Aorta (tissue), 5 donors: ENCODE results near the gene GABRG3. TPM values are rescaled to one million over a fixed set of nuclear protein-coding genes. Genes with fewer than 3 reads are reported as not detected.

Experiments
- ATAC-seq: fragments of 200-7000 bp; cut with Tn5 transposase; one replicate; pipeline ENCODE4 v1.9.1; 2022; ENCODE audit warnings: moderate library complexity; ENCODE audit not compliant: low FRiP score
- DNase-seq, 2 donors: peaks; one replicate each; pipeline ENCODE4 v3.0.0-alpha.2; 2020
- H3K27ac ChIP-seq, 2 donors: one replicate each; pipeline ENCODE4 v1.5.1; 2013; ENCODE audit warnings: low read length in 2 of 2, mild to moderate bottlenecking in 2 of 2, moderate library complexity in 2 of 2, control low read depth in 1 of 2, inconsistent platforms in 1 of 2, low read depth in 1 of 2
- H3K27me3 ChIP-seq, 2 donors: one replicate each; pipeline ENCODE4 v1.6.1; 2013; ENCODE audit warnings: control low read depth in 1 of 2, low read length in 1 of 2, mild to moderate bottlenecking in 1 of 2, moderate library complexity in 1 of 2; ENCODE audit not compliant: insufficient read depth in 2 of 2, control insufficient read depth in 1 of 2
- H3K36me3 ChIP-seq, 2 donors: one replicate each; pipeline ENCODE4 v1.6.1; 2013; ENCODE audit warnings: control low read depth in 1 of 2, low read length in 1 of 2, mild to moderate bottlenecking in 1 of 2; ENCODE audit not compliant: insufficient read depth in 2 of 2, control insufficient read depth in 1 of 2
- H3K4me1 ChIP-seq, 2 donors: one replicate each; pipeline ENCODE4 v1.6.1; 2013; ENCODE audit warnings: low read length in 2 of 2, control low read depth in 1 of 2, mild to moderate bottlenecking in 1 of 2, moderate library complexity in 1 of 2; ENCODE audit not compliant: insufficient read depth in 2 of 2, control insufficient read depth in 1 of 2
- H3K4me3 ChIP-seq, 2 donors: one replicate each; pipeline ENCODE4 v1.5.1; 2013; ENCODE audit warnings: low read length in 2 of 2, control low read depth in 1 of 2, mild to moderate bottlenecking in 1 of 2
- H3K9me3 ChIP-seq: one replicate; pipeline ENCODE4 v1.6.1; 2013; ENCODE audit warnings: mild to moderate bottlenecking, low read length; ENCODE audit not compliant: control insufficient read depth
- WGBS, 2 donors: extraction: QIAGEN DNeasy Blood & Tissue Kit; methylation state at CpG; one replicate each; pipeline ENCODE4 v1.1.7; 2013; 5-methylcytosine and 5-hydroxymethylcytosine counted together
- intact Hi-C, 2 donors: fragments of 100-400 bp; cut with DNase I; formaldehyde crosslinking; loops; one replicate each; pipeline versions ENCODE4 v1.14.2 to v1.15.0; 2022
- polyA plus RNA-seq, 2 donors: library from polyadenylated mRNA; stranded (reverse); fragments of 200-250 nt; gene quantifications; one replicate each; pipeline ENCODE4 v1.2.3, GENCODE V29; 2013
- total RNA-seq, 2 donors: library from RNA; stranded (reverse); fragmentation: NEBNext Ultra II Directional; extraction: Animal tissue kit (Norgen Biotek cat#: 25700); gene quantifications; one replicate each; pipeline ENCODE4 v1.2.1, GENCODE V29; 2021
- donor health status: healthy with polysubstance abuse.
- donor health status: Bipolar disorder and iron deficiency.
- donor health status: DM: no; HTN: no; CAD: no.
- donor health status: DM: no; HTN: no; CAD: no.
- donor health status: DM: yes; HTN: yes; CAD: no.

Gene GABRG3
- total and polyA plus RNA-seq, 4 donors: not detected

- no peak overlapping the region for H3K27ac ChIP-seq
- ATAC-seq (no peak), DNase-seq (no peak)
- H3K27me3 ChIP-seq: no peaks in the 10 kb centered on the region
- intact Hi-C loops: no loop called here
- WGBS, 2 donors: 72 to 74% methylated on average over 12 of the region's 12 CpGs
- no peaks in the 10 kb centered on the region for H3K4me1 ChIP-seq
- H3K4me3 ChIP-seq: no peak overlapping the region
- no peaks in the 10 kb centered on the region for H3K36me3 ChIP-seq
- no peaks in the 10 kb centered on the region for H3K9me3 ChIP-seq
These were observed 520.0 kb downstream of the GABRG3 start for GRCh38 chr15:27490867-27491595.

- H3K9me3 ChIP-seq: no peaks in the 10 kb centered on the region
- H3K36me3 ChIP-seq: no peaks in the 10 kb centered on the region
- peak; percentile 74 for ATAC-seq
- no peak overlapping the region for H3K4me3 ChIP-seq
- DNase-seq: no peak
- WGBS, 2 donors: 55 to 56% methylated on average over 10 of the region's 10 CpGs
- H3K27ac ChIP-seq: no peak overlapping the region
- intact Hi-C loops: no loop called here
- H3K27me3 ChIP-seq: no peaks in the 10 kb centered on the region
- H3K4me1 ChIP-seq: no peaks in the 10 kb centered on the region
These were observed 521.0 kb downstream of the GABRG3 start for GRCh38 chr15:27491666-27492621.

GRCh38 chr15:27495963-27496459 lies 525.0 kb downstream of the GABRG3 start:
- intact Hi-C loops: no loop called here
- DNase-seq (no peak), ATAC-seq (no peak)
- Histone ChIP-seq H3K9me3 (no peaks in the 10 kb centered on the region), H3K36me3 (no peaks in the 10 kb centered on the region), H3K4me1 (no peaks in the 10 kb centered on the region), H3K27ac (no peak overlapping the region), H3K4me3 (no peak overlapping the region), H3K27me3 (no peaks in the 10 kb centered on the region)
- 82% methylated on average over 3 of the region's 3 CpGs for WGBS, 2 donors

GRCh38 chr15:27498700-27499099 lies 527.7 kb downstream of the GABRG3 start:
- H3K4me3 ChIP-seq: no peak overlapping the region

GRCh38 chr15:27499191-27499590 lies 528.2 kb downstream of the GABRG3 start:
- intact Hi-C loops: no loop called here
- Histone ChIP-seq H3K36me3 (no peaks in the 10 kb centered on the region), H3K27me3 (no peaks in the 10 kb centered on the region), H3K27ac (no peak overlapping the region), H3K4me1 (no peaks in the 10 kb centered on the region), H3K9me3 (peaks cover 2% of the 10 kb centered on the region), H3K4me3 (no peak overlapping the region)
- WGBS, 2 donors: 69 to 76% methylated on average over 4 of the region's 4 CpGs
- ATAC-seq (no peak), DNase-seq (no peak)

More at GRCh38 chr15:27498700-27499099, 527.7 kb downstream of the GABRG3 start:
- Histone ChIP-seq H3K27me3 (no peaks in the 10 kb centered on the region), H3K27ac (no peak overlapping the region), H3K9me3 (peaks cover 2% of the 10 kb centered on the region), H3K36me3 (no peaks in the 10 kb centered on the region), H3K4me1 (no peaks in the 10 kb centered on the region)
- no peak for ATAC-seq
- intact Hi-C loops: no loop called here
- WGBS, 2 donors: 90 to 92% methylated on average over 10 of the region's 10 CpGs
- no peak for DNase-seq

GRCh38 chr15:27499719-27500118 lies 528.7 kb downstream of the GABRG3 start:
- no peak overlapping the region for H3K4me3 ChIP-seq
- no peaks in the 10 kb centered on the region for H3K27me3 ChIP-seq
- no peaks in the 10 kb centered on the region for H3K36me3 ChIP-seq
- no peak overlapping the region for H3K27ac ChIP-seq
- no peaks in the 10 kb centered on the region for H3K4me1 ChIP-seq
- ATAC-seq (peak; percentile 36), DNase-seq (no peak)
- peaks cover 2% of the 10 kb centered on the region for H3K9me3 ChIP-seq
- intact Hi-C loops: no loop called here
- WGBS, 2 donors: 60 to 65% methylated on average over 6 of the region's 6 CpGs

DNA sequence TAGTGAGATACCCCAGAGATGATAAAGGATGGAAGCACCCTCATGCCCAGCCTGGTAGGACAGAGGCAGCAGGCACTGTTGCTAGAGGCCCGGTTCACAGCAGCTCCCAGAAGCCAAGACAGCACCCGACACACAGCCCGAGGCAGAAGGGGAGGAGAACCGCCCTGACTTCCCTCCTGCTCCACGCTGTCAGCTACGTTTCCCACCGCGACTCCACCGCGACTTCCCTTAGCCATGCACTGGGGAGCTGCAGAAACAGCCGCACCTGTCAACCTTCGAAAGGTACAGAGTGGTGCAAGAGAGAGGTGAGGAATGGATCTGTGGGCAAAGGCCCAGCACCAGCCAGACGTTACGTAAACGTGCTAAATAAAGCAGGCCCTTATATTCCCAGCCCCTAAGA lies 529.2 kb downstream of the GABRG3 start:
- Histone ChIP-seq H3K27ac (no peak overlapping the region), H3K9me3 (peaks cover 2% of the 10 kb centered on the region), H3K36me3 (no peaks in the 10 kb centered on the region), H3K4me1 (no peaks in the 10 kb centered on the region), H3K4me3 (no peak overlapping the region), H3K27me3 (no peaks in the 10 kb centered on the region)
- ATAC-seq (peak; percentile 7), DNase-seq (no peak)
- WGBS, 2 donors: 71 to 81% methylated on average over 15 of the region's 15 CpGs
- intact Hi-C loops: no loop called here

- DNase-seq: no peak
- ATAC-seq: no peak
- H3K27me3 ChIP-seq: peaks cover 0 to under 1% of the 10 kb centered on the region in 2 donors
- H3K36me3 ChIP-seq: no peaks in the 10 kb centered on the region
- H3K4me3 ChIP-seq: no peak overlapping the region
- no peak overlapping the region for H3K27ac ChIP-seq
- peaks cover 5% of the 10 kb centered on the region for H3K9me3 ChIP-seq
- intact Hi-C loops: no loop called here
- no peaks in the 10 kb centered on the region for H3K4me1 ChIP-seq
These were observed 535.8 kb downstream of the GABRG3 start for GRCh38 chr15:27506752-27507151.
